Umbilical cord (tissue), 2 donors: ENCODE measurements around the gene SRGAP1. TPM values are rescaled to one million over a fixed set of nuclear protein-coding genes. Genes with fewer than 3 reads are reported as not detected.
"Not testable (repeated sequence)": the region's sequence is repeated elsewhere in the genome, so short reads cannot be mapped to it uniquely, and the experiment has no call there.

ENCODE experiments used
- DNase-seq: peaks from one replicate; pipeline ENCODE4 v3.0.0-alpha.2; 2015; ENCODE audit warnings: low spot score
- total RNA-seq: library from RNA; depleted of rRNA; stranded (reverse); fragments of >200 nt; gene quantifications from one replicate; pipeline ENCODE4 v1.2.3, GENCODE V29; 2014; ENCODE audit warnings: low replicate concordance; ENCODE audit not compliant: insufficient read depth

The SRGAP1 gene
- total RNA-seq, 1 donor from 2014 or later, result 6.7 TPM

DNA sequence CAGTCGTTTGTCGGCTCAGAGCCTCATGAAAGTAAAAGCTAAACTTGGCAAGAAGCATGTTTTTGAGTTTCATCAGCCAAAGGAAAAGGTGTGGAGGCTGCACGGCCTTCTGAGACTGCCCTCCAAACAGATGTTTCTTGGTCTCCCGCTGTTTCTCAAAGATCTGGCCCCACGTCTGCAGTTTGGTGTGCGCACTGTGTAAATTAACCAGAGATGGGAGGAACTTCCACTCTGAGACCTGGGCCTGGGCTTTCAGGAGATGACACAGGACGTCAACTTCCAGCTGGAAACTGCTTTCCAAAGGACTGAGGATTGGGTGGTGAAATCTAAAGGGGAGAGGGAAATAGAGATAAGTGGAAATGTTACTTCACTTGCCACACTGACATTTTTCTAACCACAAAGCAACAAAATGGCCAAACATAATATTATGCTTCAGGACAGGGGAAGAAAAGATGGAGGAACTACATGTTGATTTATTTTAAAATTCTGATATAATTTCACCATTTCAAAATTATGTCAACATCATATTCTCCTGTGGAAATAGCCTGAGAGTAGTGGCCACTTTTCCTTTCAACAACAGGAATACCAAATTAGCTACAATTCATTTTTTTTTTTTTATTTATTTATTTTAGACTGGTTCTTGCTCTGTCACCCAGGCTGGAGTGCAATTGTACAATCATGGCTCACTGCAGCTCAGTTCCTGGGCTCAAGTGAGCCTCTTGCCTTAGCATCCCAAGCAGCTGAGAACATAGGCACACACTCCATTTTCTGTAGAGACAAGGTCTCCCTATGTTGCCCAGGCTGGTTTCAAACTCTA is 350.0 kb downstream of the SRGAP1 start:
- no peak for DNase-seq

DNA sequence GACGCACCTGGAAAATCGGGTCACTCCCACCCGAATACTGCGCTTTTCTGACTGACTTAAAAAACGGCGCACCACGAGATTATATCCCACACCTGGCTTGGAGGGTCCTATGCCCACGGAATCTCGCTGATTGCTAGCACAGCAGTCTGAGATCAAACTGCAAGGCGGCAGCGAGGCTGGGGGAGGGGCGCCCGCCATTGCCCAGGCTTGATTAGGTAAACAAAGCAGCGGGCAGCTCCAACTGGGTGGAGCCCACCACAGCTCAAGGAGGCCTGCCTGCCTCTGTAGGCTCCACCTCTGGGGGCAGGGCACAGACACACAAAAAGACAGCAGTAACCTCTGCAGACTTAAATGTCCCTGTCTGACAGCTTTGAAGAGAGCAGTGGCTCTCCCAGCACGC is 351.3 kb downstream of the SRGAP1 start:
- DNase-seq, result not testable (repeated sequence)

DNA sequence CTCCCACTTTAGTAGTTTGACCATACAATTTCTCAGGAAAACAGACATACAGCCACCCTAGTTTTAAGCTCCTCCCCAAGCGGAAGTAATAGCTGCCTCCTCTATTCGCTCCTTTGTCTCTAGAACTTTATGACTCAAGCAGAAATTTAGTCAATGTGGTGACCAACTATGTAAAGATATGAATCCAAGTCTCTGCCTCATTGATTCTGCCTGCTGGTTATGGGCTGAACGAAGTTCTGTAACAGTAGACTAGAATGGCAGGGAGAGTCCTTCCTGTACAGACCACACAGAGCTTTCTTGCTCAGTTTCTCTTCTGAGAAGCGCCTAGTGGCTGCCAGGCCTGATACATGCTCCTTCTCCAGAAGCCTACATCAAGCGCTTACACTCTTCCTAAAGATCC is 358.5 kb downstream of the SRGAP1 start:
- DNase-seq, result no peak

DNA sequence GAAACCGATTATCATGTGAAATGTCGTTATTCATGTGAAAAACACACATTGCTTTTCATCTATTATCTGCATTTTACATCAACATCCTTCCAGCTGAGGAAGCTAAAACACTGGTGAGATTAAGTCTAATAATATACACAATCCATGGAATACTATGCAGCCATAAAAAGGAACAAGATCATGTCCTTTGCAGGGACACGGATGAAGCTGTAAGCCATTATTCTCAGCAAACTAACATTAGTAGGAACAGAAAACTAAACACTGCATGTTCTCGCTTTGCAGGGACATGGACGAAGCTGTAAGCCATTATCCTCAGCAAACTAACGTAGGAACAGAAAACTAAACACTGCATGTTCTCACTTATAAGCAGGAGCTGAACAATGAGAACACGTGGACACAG is 359.3 kb downstream of the SRGAP1 start:
- no peak for DNase-seq

DNA sequence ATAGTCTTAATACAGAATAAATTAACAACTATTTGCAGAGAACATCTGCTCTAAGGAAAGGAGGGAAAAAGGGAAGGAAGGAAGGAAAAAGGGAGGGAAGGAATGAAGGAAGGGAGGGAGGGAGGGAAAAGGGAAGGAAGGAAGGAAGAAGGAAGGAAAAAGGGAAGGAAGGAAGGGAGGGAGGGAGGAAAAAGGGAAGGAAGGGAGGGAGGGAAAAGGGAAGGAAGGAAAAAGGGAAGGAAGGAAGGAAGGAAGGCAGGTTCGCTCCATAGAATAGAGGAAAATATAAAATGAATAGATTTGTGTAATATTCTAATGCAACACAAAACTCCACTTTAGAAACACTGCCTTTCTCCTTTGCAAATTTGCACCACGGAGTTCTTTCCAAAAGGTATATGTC is 361.0 kb downstream of the SRGAP1 start:
- no peak for DNase-seq

DNA sequence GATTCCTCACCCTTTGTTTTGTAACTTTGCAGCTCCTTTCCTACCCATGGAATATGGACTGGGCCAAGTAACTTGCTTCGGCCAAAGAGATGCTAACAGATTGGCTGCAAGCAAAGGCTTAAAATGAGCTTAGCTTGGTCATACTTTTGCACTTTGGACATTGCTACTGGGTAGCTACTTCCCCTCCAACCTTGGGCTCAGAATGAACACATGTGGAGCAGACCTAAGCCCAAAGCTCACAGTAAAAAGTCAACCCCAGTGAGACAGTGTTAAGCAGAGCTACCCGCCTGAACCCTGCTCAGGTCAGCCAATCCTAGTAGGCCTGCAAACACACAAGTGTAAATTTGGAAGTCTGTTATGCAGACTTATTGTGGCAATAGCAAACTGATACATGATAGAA is 363.0 kb downstream of the SRGAP1 start:
- DNase-seq, result no peak

Other genes starting within 250 kb of the SRGAP1 start
- gene DPY19L2, start 176.2 kb upstream of the SRGAP1 start, total RNA-seq, result 22.9 TPM
- gene RXYLT1, start 64.8 kb upstream of the SRGAP1 start, total RNA-seq, result 17.3 TPM